Fibroblast of peridontal ligament (primary cell): ENCODE results near the gene SORBS1.
A peak's percentile ranks its signal among the peaks of the same experiment; 100 is the strongest.
"Not testable (repeated sequence)": the region's sequence is repeated elsewhere in the genome, so short reads cannot be mapped to it uniquely, and the experiment has no call there.

Source experiments
- DNase-seq: peaks from one replicate; pipeline ENCODE4 v3.0.0-alpha.2; 2010; ENCODE audit errors: extremely low read depth

Gene SORBS1

DNA sequence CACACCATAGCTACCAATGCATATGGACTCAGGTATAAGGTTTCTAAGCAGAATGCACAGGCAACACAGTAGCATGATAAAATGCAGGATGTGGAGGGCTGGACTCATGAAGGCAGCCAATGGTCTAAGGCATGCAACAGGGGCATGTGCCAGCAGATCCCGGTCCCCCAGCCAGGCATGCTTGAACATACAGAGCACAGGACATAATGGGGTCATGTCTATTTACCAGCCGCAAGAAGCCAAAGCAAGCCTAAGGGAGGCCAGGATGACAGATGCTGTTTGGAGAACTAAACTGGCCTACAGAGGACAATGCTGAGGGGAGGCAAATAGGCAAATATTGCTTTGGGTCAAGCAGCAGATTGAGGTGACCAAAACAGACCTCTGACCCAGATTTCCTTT lies 210.3 kb downstream of the SORBS1 start:
- no peak for DNase-seq

DNA sequence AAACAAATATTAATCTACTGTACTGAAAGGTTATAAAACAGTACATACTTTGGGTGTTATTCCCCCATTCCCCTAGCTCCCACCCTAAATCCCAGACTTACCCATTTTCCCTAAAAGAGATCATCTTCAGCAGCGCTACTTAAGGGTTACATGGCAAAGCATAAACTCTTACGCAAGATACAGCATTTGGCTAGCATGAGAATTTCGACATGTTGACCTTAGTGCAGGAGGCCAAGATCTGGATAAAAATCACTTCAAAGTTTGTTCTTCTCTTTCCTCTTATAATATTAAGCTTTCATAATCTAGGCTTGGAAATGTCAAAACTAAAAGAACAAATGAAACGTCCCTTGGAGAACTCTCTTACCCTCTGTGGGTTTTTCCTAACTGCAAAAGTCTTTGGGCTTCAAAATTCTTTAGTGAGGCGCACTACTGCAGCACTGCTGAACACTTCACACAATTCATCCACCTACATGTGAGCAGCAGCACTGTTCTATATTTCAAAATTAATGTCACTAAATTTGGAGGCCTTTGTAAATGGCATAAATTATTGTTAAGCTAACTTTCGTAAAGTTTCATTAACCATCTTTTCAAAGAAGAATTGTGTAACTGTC lies 210.8 kb downstream of the SORBS1 start:
- DNase-seq: peak; percentile 87

DNA sequence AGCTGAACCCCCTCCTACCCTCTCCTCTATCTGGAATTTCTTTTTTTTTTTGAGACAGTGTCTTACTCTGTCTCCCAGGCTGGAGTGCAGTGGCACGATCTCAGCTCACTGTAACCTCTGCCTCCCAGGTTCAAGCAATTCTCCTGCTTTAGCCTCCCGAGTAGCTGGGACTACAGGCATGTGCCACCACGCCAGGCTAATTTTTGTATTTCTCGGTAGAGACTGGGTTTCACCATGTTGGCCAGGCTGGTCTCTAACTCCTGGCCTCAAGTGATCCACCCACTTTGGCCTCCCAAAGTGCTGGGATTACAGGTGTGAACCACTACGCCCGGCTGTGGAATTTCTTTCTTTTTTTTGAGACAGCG lies 213.8 kb downstream of the SORBS1 start:
- DNase-seq: not testable (repeated sequence)

DNA sequence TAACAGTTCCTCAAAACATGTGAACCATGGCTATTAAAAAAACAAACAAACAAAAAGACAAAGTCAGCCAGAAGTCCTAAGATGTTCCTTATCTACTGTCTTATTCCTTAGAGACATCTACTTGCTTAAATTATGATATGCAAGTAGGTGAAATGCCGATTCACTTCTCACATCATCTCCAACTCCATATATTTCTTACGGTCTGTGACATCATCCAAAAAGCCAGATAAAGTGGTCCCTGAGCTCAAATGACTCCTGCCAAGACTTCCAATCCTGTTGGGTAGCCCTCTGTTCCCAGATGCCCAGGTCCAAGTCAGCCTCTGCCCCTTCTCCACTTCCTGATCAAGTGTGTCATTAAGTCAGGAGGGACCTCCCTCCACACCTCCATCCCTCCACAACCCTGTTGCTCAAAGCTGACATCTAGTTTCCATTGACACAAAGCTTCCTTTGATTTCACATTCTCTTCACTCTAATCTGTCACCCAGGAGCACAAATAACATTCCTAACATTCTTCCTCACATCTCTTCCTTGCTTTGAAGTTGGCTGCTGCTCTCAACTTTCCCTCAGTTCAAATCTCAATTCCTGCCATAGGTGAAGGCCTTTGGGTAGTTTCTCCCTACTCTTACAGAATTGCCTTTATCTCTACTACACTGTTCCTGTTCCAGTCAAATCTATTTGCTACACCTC lies 214.3 kb downstream of the SORBS1 start:
- DNase-seq: no peak

DNA sequence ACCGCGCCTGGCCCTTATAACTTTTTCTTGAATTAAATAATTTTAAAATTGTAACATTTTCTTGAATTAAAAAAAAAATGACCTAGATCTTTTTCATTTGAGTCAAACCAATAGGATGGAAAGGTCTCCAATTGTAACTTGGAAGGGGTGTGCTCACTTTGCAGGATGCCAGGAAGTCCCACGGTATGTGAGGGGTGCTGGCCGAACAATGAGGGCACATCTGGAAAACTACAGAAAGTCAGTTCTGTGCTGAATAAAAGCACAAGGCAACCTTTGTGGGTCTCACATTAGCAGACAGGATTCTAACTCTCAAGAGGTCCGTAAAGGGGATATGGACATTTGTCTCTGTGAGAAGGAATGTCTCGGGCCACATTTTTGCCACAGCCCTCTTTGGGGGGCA lies 217.6 kb downstream of the SORBS1 start:
- DNase-seq: no peak

DNA sequence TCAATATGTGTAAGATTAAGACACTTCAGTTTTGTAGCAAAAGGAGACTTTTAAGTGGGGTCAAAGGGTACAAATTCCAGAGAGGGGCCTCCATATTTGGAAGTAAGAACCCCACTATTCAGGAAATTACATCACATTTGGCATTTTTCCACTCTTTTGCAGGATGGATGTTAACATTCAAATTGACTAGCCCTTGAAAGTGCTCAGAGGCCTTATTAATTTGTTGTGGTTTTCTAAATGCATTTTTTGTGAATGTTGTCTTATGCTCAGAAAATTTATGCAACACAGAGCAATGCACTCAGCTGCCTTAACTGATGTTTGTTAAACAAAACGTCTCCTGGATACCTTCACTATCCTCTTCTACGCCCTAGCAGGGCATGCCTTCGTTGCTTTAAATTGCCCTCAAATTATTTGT lies 219.4 kb downstream of the SORBS1 start:
- peak; percentile 39 for DNase-seq

DNA sequence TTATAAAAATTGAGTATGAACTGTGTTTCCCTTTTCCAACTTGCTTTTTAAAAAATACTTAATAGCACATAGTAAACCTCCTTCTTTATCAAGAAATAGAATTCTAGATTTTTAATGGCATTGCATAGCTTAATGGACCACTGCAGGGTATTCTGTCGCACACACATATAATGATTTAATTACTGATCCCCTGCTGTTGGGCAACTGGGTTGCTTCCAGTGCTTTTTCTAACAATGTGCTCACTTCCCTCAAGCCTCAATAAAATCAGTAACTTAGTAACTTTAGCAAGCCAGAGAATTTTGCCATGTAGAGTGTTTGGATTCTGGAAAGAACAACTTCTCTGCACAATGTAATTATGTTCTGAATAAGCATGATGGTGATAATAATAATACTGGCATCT lies 221.3 kb downstream of the SORBS1 start:
- DNase-seq: no peak

DNA sequence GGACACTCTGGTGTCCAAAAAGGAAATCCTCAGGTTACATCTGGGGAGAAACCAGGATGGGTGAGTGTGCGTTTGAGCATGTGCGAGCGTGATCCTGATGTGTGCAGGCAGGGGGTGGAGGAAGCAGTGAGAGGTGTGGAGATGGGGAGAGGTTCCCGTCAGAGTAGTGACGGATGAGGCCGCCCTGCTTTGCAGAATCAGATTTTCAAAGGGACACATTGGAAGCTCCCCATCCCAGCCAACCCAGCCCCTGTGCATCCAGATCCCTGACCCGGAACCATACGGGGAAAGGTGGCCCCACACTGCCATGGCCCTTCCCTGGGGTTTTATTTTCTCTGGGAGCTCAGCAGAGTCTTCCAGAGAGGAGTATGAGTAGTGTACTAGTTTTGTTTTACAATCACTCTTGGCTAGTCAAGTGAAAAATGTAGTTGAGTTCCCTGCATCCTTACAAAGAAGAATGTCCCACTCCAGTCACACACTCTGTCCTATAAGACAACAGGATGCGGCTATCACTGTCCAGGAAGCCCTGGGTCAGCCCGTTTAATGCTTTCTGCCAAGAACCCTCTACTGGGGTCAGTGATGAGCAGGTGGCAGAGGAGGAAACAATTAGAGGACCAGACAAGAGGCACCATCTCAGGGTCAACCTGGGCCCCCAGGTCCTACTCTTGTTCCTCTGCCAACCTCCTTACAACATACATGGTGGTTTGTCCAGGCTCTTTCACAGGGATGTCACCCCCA lies 223.6 kb downstream of the SORBS1 start:
- DNase-seq: no peak

DNA sequence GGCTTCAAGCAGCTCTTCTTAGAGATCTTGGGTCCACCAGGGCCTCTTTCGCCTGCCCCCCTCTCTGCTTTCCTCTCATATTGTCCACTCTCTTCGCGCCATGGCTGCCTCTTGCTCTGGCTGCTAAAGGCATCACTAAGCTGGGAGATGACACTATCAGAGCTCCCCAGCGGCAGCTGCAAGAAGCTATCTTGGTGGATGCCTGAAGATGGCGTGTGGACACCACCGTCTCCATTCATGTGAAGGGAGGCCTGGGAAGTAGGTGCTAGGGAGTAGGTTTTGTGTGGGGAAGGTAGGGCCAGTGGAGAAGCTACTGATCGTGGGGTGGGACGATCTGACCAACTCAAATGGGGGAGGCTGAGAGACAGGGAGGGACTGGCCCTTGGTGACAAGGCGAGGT lies 224.5 kb downstream of the SORBS1 start:
- no peak for DNase-seq

DNA sequence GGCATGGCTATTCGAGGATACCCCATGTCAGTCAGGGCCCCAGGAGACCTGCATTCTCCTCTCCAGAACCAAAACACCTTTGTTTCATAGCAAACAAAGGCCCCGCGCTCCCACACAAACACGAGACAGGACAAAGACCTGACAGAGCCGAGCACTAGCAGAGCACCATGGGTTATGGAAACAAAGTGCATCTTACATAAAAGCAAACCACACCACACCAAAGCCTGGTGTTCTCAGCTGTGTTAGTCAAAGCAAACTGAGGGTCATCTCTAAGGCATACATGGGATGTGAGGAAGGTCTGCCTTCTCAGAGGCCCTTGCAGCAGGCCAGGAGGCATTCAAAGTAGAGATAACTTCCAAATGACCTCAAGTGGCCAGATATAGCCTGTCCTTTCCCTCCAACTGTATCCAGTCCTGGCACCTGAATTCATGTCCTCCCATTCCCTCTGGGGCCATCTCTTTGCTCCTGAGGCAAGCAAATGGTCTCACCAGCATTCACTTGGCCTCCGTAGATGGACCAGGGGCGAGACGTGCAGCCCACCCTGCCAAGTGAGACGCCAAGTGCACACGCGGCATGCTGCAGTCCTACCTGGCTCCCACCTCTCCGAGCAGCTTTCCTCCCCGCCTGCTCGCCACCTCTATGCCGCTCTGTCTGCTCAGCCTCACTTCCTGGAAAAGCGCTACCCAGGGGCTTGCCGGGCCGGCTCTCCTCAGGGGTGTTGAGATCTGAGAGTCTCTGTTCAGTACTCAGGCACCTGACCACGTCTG lies 225.1 kb downstream of the SORBS1 start:
- no peak for DNase-seq

DNA sequence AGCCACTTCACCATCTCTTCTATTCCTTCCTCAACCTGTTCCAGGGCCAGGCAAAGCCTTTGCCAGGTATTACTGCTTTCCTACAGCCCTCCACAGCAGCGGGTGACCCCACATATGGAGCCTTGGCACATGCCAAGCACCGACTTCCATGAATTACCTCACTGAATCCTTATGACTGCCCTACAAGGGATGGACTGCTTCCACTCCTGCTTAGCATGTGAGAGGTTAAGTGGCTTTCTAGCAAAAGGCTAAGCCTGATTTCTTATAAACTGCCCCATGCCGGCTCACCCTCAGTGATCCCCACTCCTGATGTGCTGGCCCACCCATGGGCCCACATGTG lies 226.4 kb downstream of the SORBS1 start:
- no peak for DNase-seq

DNA sequence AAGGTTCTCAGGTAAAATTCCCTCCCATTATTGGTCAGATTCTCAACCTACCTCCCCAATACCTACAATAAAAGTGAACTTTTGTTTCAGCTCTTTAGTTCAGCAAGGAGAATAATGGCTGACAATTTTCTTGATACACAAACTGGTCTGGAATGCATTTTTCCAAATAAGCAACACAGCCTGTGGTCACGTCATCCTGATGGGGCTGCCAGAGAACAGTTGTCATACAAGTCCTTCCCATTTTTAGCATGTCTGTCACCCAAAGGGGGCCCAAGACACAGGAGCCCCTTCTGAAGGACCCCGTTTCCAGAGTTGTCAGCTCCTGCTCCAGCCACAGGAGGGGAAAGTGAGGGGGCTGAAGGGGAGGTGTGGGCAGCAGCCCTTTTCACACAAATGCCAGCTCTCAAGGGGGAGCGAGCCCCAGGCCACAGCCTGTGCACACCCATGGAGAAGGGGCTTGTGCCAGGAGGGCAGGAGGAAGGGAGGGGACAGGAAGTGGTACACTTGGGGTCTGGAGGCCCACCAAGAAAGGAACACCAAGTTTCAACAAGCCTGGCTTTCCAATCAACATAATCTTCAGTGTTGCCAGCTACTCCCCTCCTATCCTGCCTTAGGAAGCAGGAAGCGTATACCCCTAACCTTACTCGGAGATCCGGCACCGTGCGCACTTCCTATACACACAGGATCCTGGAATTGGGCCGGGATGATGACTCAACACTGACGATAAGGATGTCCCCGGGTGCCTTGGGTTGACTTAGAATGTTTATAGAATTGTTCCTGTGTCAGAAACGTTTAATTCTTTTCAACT lies 227.0 kb downstream of the SORBS1 start:
- peak; percentile 91 for DNase-seq

DNA sequence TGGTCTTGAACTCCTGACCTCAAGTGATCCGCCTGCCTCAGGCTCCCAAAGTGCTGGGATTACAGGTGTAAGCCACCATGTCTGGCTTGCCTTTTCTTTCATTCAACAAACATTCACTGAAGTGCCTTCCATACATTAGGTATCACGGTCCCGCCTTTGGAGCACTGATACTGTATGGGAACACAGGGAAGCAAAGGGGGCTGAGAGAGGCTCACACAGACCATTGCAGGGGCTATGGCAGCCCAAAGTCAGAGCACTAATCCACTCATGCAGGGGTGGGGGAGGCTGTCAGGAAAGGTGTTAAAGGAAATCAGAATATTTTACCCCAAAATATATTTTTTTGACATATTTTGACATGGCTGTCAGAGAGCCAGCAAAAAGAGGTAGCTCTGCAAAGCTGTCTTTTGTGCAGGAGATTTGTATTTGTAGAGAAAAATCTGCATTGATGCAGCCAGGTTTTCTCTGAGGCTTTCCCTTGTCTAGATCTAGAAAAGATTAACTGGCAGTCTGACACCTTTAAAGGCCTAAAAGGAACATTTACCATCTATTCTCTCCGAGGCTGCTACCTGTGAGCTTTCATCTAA lies 228.4 kb downstream of the SORBS1 start:
- DNase-seq: no peak

DNA sequence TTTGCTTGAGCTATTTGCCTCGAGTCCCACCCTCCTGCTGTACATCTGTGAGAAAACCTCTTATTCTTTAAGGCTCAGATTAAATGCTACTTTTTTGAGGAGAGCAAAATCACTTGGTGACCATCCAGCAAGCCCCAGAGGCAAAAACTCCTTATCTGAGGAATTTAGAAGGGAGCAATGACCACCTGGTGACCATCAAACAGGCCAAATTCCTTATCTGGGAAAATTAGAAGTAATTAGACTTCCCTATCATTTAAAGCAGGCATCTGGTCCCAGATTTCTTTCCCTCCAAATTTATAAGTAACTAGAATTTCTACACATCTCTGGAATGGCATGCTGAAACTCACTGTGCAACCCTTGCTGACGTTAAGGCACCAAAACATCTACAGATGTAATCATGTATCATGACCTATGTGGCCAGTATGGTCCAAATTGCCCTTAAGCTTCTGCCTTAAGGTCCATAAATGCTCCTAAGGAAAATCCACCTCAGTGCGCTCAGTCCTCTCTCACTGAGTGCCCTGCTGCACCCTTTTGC lies 229.5 kb downstream of the SORBS1 start:
- DNase-seq: peak; percentile 45

DNA sequence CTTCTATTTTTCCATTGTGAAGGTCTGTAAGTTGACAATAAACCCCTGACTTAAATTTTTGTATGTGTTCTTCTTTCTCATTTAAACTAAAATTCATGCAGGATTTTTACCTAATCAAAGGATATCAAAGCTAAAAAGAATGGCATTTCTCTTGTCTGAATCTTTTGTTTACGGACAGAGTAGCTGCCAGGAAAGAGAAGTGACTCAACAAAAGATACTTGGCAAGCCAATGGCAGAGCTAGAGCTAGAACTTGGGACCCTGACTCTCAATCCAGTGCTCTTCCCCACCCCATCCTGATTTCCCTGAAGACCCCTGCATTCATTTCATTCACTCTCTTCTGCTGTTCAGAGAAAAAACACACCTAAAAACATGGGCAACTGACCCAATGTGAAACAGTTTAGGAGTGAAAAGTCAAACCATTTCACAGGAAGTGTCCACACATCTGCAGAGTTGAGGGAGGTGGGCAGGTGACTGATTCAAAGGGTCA lies 230.2 kb downstream of the SORBS1 start:
- peak; percentile 23 for DNase-seq

DNA sequence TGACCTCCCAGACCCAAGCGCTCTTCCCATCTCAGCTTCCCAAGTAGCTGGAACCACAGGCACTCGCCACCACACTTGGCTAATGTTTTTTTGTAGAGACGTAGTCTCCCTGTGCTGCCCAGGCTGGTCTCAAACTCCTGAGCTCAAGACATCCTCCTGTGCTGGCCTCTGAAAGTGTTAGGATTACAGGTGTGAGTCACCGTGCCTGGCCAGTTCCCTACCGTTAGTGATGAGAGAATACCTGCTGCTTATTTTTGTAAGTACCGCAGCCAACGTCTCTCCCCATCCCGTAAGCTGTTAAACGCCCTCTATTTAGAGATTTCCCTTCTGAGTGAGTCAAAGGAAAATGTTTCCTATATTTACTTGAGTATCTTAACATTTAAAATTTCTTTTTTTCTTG lies 231.9 kb downstream of the SORBS1 start:
- DNase-seq: no peak

DNA sequence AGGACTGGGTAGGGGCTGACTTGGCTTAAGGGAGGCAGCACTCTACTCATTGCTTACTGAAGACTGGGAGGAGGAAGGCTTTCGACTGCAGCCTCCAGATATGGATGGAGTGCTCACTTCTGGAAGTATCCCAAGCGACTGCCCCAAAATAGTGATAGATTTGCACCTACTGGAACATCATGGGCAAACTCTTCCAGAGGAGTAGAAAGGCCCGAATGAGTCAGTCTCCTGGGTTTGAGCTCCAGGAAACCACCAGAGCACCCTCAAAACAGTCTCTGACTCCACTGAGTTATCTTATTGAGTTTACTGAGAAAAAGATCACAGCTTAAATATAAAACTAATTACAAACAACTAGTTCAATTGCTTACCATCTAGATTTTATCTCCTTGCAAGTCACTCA lies 233.2 kb downstream of the SORBS1 start:
- no peak for DNase-seq

DNA sequence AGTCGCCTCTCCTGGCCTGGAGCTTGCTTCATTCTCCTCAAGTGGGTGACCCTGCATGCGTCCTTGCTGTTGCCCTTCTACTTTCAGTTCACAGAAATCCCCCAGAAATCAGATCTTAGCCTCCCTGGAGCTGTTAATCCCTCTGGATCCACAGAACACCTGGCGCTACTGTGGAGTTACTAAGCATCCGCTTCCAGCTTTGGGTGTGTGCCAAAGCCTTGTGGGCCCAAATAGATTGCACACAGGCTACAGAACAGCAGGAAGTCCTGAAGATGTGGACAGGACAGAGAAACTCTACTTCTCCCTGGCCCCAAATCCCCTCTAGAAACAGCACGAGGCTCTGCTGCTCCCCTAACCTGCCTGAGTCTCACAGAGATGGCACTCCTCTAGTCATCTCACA lies 233.8 kb downstream of the SORBS1 start:
- DNase-seq: peak; percentile 21

DNA sequence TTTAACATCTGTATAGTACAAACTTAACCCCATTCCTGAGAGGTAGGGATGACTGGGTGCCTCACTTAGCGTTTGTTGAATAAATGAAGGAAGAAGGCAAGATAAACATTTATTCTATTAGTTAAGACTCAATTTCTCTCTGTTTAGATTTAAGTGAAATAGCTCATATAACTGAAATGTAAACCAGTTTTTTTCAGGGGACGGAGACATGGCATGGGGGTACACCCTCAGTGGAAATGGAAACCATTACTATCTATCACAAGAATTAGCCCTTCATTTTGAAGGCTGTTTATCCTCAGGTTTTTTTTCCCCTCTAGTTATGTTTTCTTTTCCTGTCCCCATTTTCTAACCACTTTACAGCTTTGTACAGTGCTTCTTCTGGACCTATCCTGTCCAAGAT lies 234.8 kb downstream of the SORBS1 start:
- DNase-seq: no peak

DNA sequence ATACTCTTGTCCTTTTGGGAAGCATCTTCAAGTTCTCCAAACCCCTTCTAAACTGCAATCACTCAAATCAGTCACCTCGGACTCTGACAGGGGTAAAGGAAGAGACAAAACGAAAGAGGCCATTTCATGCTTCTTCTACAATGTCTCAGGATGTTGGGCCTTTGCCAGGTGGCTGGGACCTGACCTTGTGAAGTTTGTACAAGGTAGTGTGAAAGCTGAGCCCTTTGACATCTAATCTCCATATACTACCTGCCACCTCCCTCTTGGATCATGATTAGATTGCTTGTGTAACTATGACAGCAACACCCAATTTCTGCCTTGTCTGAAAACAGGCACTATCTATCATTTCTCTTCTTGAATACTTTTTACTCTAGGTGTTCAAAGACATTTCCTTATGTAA lies 235.3 kb downstream of the SORBS1 start:
- DNase-seq: no peak
